Liver (tissue), 9 donors: ENCODE data around the gene SLX4IP. TPM values are rescaled to one million over a fixed set of nuclear protein-coding genes. Genes with fewer than 3 reads are reported as not detected.

Source experiments
- DNase-seq: peaks from one replicate; pipeline ENCODE4 v3.0.0-alpha.2; 2017; ENCODE audit warnings: low spot score
- H3K27ac ChIP-seq, 2 donors: one replicate each; pipeline ENCODE4 v1.7.0; 2013; ENCODE audit warnings: inconsistent platforms in 2 of 2, low read length in 2 of 2, control low read depth in 1 of 2, low read depth in 1 of 2, mild to moderate bottlenecking in 1 of 2
- H3K27me3 ChIP-seq, 4 donors: one replicate each; pipeline versions ENCODE4 v1.6.1 to v1.7.0; 2013; ENCODE audit warnings: low read length in 3 of 4, inconsistent platforms in 1 of 4, mild to moderate bottlenecking in 1 of 4, moderate library complexity in 1 of 4; ENCODE audit not compliant: control insufficient read depth in 4 of 4, insufficient read depth in 4 of 4
- H3K36me3 ChIP-seq, 4 donors: one replicate each; pipeline versions ENCODE4 v1.6.1 to v1.7.0; 2013; ENCODE audit warnings: low read length in 3 of 4, mild to moderate bottlenecking in 3 of 4, low read depth in 1 of 4, moderate library complexity in 1 of 4; ENCODE audit not compliant: control insufficient read depth in 4 of 4, insufficient read depth in 3 of 4
- H3K4me1 ChIP-seq, 4 donors: one replicate each; pipeline versions ENCODE4 v1.6.1 to v1.7.0; 2013; ENCODE audit warnings: low read length in 3 of 4, mild to moderate bottlenecking in 3 of 4, moderate library complexity in 1 of 4; ENCODE audit not compliant: control insufficient read depth in 4 of 4, insufficient read depth in 4 of 4
- H3K4me3 ChIP-seq, 3 donors: one replicate each; pipeline versions ENCODE4 v1.6.1 to v1.7.0; 2013; ENCODE audit warnings: low read length in 3 of 3, control low read depth in 1 of 3, low read depth in 1 of 3, mild to moderate bottlenecking in 1 of 3
- H3K9ac ChIP-seq, 2 donors: one replicate each; pipeline ENCODE4 v1.7.0; 2013; ENCODE audit warnings: low read length in 2 of 2, mild to moderate bottlenecking in 2 of 2, moderate library complexity in 2 of 2, control low read depth in 1 of 2, low read depth in 1 of 2
- H3K9me3 ChIP-seq, 4 donors: one replicate each; pipeline versions ENCODE4 v1.6.1 to v1.7.0; 2013; ENCODE audit warnings: low read length in 3 of 4; ENCODE audit not compliant: control insufficient read depth in 4 of 4
- CTCF ChIP-seq: fragments of 150-350 bp; IDR thresholded peaks from 2 replicates; pipeline ENCODE4 v1.5.1; 2017; ENCODE audit warnings: improper control_type of control experiment, low read depth, low read length; ENCODE audit not compliant: missing input control
- EGR1 ChIP-seq, 2 donors: IDR thresholded peaks; 2 replicates each; pipeline ENCODE4 v1.6.1; 2016 to 2018; ENCODE audit warnings: antibody characterized with exemption in 2 of 2, low read depth in 2 of 2
- FOXA1 ChIP-seq: IDR thresholded peaks from 2 replicates; pipeline ENCODE4 v1.6.1; 2016; ENCODE audit warnings: antibody characterized with exemption
- FOXA2 ChIP-seq: IDR thresholded peaks from 2 replicates; pipeline ENCODE4 v1.6.1; 2016; ENCODE audit warnings: antibody characterized with exemption
- GABPA ChIP-seq, 2 donors: IDR thresholded peaks in 1 of 2; conservative IDR thresholded peaks in 1 of 2; 2 replicates each; pipeline ENCODE4 v1.6.1; 2016; ENCODE audit warnings: antibody characterized with exemption in 2 of 2, mild to moderate bottlenecking in 1 of 2, moderate library complexity in 1 of 2
- HNF4A ChIP-seq, 2 donors: conservative IDR thresholded peaks; 2 replicates each; pipeline ENCODE4 v1.6.1; 2016; ENCODE audit warnings: antibody characterized with exemption in 2 of 2, mild to moderate bottlenecking in 2 of 2
- HNF4G ChIP-seq: IDR thresholded peaks from 2 replicates; pipeline ENCODE4 v1.6.1; 2016; ENCODE audit warnings: antibody characterized with exemption
- JUND ChIP-seq, 2 donors: IDR thresholded peaks; 2 replicates each; pipeline ENCODE4 v1.6.1; 2016; ENCODE audit warnings: antibody characterized with exemption in 2 of 2
- NR2F2 ChIP-seq: IDR thresholded peaks from 2 replicates; pipeline ENCODE4 v1.6.1; 2016; ENCODE audit warnings: antibody characterized with exemption
- RAD21 ChIP-seq, 2 donors: IDR thresholded peaks; 2 replicates each; pipeline ENCODE4 v1.6.1; 2016; ENCODE audit warnings: antibody characterized with exemption in 2 of 2, mild to moderate bottlenecking in 2 of 2
- REST ChIP-seq: IDR thresholded peaks from 2 replicates; pipeline ENCODE4 v1.6.1; 2016; ENCODE audit warnings: antibody characterized with exemption, mild to moderate bottlenecking
- RXRA ChIP-seq, 2 donors: IDR thresholded peaks; 2 replicates each; pipeline ENCODE4 v1.6.1; 2017 to 2018; ENCODE audit warnings: antibody characterized with exemption in 2 of 2, mild to moderate bottlenecking in 1 of 2
- SP1 ChIP-seq: IDR thresholded peaks from 2 replicates; pipeline ENCODE4 v1.6.1; 2018; ENCODE audit warnings: antibody characterized with exemption, mild to moderate bottlenecking
- TAF1 ChIP-seq: conservative IDR thresholded peaks from 2 replicates; pipeline ENCODE4 v1.6.1; 2016; ENCODE audit warnings: antibody characterized with exemption, mild to moderate bottlenecking
- YY1 ChIP-seq: IDR thresholded peaks from 2 replicates; pipeline ENCODE4 v1.6.1; 2016; ENCODE audit warnings: antibody characterized with exemption, mild to moderate bottlenecking
- whole genome bisulfite sequencing: extraction: QIAGEN DNeasy Blood & Tissue Kit; methylation state at CpG from one replicate; pipeline ENCODE4 v1.1.7; 2013; 5-methylcytosine and 5-hydroxymethylcytosine counted together
- polyA plus RNA-seq, 2 donors: library from polyadenylated mRNA; stranded (reverse) in 1 of 2; unstranded in 1 of 2; fragments of 200-250 nt in 1 of 2; fragments of >200 nt in 1 of 2; fragmentation: Nextera tagmentation in 1 of 2; extraction: Ambion mirVana in 1 of 2; gene quantifications; one replicate each; pipeline versions ENCODE4 v1.2.1 to v1.2.3, GENCODE V29; 2013 to 2015
- total RNA-seq, 2 donors: library from RNA; depleted of rRNA; stranded (reverse); fragments of >200 nt; gene quantifications; one replicate each; pipeline ENCODE4 v1.2.3, GENCODE V29; 2014
- TF ChIP-seq, protein P1 (sequence below): IDR thresholded peaks from 2 replicates; pipeline ENCODE4 v1.6.1; 2016; ENCODE audit warnings: antibody characterized with exemption
- TF ChIP-seq, protein P2 (sequence below): IDR thresholded peaks from 2 replicates; pipeline ENCODE4 v1.6.1; 2016; ENCODE audit warnings: antibody characterized with exemption
- TF ChIP-seq, protein P3 (sequence below): IDR thresholded peaks from 2 replicates; pipeline ENCODE4 v1.6.1; 2016; ENCODE audit warnings: antibody characterized with exemption
- donor health status: healthy.
- donor health status: healthy.
- donor health status: healthy.
- donor health status: healthy.
- donor health status: healthy.

Gene SLX4IP
- total and polyA plus RNA-seq, 4 donors = 1.1 to 3.4 (median 2.7) TPM

DNA sequence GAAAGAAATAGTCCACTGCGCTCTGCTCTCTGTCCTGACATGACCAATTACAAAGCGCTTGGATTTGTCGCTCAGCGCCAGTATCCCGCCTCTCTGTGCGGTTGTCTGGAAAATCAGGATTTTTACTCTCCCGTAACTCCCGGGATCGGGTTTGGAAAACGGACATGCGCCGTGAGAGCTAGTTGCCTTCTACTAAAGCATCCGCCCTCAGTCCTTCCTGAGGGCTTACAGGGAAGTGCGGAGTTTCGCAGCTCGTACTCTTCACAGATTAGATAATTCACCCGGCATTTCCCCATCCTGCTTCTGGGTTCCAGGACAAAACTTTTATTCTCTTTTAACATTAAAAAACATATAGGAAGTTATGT lies 656 bp upstream of the SLX4IP start:
- Histone ChIP-seq H3K9ac (peak overlapping the region; percentile 98 to 99), H3K9me3 (no peaks in the 10 kb centered on the region), H3K4me1 (peaks cover 3 to 31% (median 22%) of the 10 kb centered on the region in 4 donors), H3K4me3 (peak overlapping the region; percentile 80 to 96 (median 91)), H3K36me3 (no peaks in the 10 kb centered on the region), H3K27ac (peak overlapping the region; percentile 83 to 98), H3K27me3 (no peaks in the 10 kb centered on the region)
- TF ChIP-seq HNF4A (conservative IDR thresholded peaks at IDR 0.05) (no peak), RAD21 (IDR thresholded peaks at IDR 0.05) (no peak), JUND (IDR thresholded peaks at IDR 0.05) (no peak), GABPA (IDR thresholded peaks at IDR 0.05 in 1 of 2, conservative IDR thresholded peaks at IDR 0.05 in 1 of 2) (peak in 1 of 2 donors; percentile 36), REST (peak; percentile 44), SP1 (peak; percentile 70), FOXA2 (peak; percentile 3), RXRA (IDR thresholded peaks at IDR 0.05) (peak in 1 of 2 donors; percentile 49), FOXA1 (no peak), YY1 (no peak), NR2F2 (no peak), HNF4G (no peak), TAF1 (peak; percentile 98), CTCF (no peak), EGR1 (IDR thresholded peaks at IDR 0.05; ENCODE audit: low read depth in 2 of 2) (no peak)
- TF ChIP-seq, protein P1, sequence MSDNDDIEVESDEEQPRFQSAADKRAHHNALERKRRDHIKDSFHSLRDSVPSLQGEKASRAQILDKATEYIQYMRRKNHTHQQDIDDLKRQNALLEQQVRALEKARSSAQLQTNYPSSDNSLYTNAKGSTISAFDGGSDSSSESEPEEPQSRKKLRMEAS = peak; percentile 17
- TF ChIP-seq, protein P2, sequence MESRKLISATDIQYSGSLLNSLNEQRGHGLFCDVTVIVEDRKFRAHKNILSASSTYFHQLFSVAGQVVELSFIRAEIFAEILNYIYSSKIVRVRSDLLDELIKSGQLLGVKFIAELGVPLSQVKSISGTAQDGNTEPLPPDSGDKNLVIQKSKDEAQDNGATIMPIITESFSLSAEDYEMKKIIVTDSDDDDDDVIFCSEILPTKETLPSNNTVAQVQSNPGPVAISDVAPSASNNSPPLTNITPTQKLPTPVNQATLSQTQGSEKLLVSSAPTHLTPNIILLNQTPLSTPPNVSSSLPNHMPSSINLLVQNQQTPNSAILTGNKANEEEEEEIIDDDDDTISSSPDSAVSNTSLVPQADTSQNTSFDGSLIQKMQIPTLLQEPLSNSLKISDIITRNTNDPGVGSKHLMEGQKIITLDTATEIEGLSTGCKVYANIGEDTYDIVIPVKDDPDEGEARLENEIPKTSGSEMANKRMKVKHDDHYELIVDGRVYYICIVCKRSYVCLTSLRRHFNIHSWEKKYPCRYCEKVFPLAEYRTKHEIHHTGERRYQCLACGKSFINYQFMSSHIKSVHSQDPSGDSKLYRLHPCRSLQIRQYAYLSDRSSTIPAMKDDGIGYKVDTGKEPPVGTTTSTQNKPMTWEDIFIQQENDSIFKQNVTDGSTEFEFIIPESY = no peak
- TF ChIP-seq, protein P3, sequence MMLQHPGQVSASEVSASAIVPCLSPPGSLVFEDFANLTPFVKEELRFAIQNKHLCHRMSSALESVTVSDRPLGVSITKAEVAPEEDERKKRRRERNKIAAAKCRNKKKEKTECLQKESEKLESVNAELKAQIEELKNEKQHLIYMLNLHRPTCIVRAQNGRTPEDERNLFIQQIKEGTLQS = no peak
- under 1% methylated on average over 17 of the region's 17 CpGs for WGBS
- DNase-seq = peak; percentile 86
